Dedifferentiated amniotic fluid mesenchymal stem cell (primary cell): ENCODE data around the gene ASIP.
"Not testable (repeated sequence)": the region's sequence is repeated elsewhere in the genome, so short reads cannot be mapped to it uniquely, and the experiment has no call there.

Experiments
- DNase-seq: peaks from one replicate; pipeline ENCODE4 v3.0.0-alpha.2; 2016; ENCODE audit errors: extremely low spot score

Gene ASIP, protein sequence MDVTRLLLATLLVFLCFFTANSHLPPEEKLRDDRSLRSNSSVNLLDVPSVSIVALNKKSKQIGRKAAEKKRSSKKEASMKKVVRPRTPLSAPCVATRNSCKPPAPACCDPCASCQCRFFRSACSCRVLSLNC

DNA sequence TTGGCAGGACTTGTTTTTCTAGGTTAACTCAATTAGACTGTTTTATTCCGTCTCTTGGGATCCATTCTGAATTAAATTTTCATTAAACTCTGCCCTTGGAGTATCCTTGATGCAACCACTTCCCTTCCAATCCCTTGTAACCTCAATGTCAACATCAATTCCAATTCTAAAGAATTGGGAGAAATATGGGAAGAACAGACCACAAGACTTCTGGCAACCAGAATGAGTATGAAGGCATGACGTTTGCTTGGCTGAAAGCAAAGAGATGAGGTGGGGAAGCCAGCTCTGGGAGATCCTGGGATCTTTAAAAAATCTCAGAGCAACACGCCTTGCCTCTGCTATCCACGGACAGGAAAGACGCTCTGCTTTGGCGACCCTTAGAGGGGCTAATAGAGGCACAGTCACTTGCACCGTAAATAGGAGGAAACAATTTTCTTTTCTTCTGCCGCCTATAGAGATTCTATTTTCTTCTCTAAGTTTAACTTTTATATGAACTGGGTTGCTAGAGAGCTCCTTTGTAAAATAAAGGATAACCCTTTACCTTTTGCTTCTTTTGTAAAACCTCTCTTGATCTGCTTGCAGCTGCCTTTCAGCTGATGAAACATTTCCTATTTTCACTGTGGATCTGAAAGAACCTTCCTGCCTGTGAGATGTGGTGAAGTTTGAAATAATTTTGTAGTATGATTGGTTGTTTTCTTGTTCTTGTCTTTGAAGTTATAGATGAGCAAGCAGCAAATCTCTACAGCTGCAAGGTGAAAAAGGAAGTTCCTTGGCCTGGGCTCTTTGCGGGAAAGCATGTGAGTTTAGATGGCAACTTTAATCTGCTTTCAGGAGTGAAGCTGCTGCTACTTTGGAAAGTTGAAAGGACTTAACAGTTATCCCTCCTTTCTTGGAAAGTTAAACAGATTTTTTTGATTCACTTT, at the start of gene ASIP:
Gene ASIP (plus strand): TSS at position 731 of the 923 bp plus-strand sequence. CDS start 18,952 bp downstream, outside the sequence.
- no peak for DNase-seq

GRCh38 chr20:34193051-34193450, 48.2 kb upstream of the ASIP start:
- DNase-seq: no peak

DNA sequence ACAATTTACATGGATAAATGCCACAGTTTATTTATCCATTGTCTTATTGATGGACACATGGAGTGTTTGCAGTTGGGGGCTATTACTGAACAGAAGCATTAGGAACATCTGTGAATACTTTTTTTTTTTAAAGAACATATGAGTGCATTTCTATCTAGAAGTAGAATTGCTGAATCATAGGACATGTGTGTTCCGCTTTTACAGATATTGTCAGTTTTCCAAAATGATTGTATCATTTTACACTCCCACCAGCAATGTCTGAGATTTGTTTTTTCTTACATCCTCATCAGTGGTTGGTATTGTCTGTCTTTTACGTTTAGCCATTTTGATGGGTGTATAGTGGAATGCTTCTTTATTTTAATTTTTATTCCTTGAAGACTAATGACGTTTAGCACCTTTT, 42.0 kb upstream of the ASIP start:
- no peak for DNase-seq

DNA sequence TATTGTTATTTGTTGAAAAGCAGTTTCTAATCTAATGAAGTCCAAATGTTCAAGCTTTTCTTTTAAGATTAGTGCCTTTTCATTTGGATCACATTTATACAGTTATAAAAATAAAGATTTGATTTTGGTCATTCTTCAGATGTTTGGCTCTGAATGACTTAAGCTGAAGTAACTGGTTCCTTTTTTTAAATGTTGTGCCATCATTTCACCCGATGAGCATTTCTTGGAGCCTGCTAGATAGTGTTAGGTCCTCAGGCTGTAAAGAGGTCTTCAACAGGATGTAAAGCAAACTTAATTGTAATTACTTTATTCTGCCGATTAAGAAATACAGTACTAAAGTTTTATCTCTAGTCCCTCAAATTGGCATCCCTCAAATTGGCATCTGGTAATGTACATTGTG, 41.2 kb upstream of the ASIP start:
- no peak for DNase-seq

DNA sequence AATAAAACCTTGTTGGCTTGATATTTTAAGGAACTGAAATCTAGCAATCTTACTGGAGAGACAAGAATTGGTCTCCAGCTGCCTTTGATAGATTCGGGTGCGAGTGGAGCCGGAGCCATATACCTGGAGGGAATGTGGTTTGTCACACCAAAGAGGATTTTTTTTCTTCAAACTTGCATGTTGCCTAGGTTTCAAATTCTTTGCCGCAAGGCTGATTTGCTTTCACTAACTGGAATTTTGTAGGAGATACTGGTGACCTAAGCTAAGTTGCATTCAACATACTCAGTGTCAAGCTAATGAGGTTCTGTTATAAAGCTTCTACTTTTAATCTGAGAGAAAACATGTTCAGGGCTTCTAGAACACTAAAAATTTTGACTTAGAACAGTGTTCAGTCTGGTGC, 39.7 kb upstream of the ASIP start:
- no peak for DNase-seq

DNA sequence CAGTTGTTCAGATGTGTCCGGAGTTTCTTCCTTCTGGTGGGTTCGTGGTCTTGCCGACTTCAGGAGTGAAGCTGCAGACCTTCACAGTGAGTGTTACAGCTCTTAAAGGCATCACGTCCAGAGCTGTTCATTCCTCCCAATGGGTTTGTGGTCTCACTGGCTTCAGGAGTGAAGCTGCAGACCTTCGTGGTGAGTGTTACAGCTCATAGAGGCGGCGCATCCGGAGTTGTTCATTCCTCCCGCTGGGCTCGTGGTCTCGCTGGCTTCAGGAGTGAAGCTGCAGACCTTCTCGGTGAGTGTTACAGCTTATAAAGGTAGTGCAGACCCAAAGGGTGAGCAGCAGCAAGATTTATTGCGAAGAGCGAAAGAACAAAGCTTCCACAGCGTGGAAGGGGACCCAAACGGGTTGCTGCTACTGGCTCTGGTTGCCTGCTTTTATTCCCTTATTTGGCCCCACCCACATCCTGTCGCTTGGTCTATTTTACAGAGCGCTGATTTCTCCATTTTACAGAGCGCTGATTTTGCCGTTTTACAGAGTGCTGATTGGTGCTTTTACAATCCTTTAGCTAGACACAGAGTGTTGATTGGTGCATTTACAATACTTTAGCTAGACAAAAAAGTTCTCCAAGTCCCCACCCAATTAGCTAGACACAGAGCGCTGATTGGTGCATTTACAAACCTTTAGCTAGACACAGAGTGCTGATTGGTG, 35.9 kb upstream of the ASIP start:
- DNase-seq: not testable (repeated sequence)

DNA sequence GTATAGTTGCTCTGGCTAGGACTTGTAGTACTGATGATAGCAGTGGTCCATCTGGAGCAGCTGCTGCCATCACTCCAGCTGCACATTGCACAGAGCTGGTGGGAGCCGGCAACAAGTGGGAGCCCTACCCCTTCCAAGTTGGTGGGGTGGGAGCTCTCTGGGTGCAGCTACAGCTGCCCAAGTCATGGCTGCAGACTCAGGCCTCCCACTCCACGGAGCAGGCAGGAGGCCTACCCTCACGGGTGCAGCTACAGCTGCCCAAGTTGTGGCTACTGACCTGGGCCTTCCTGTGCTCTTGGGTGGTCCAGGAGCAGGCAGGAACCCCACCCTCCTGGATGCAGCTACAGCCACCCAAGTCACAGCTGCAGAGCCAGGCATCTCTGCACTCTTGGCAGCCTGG, 32.1 kb upstream of the ASIP start:
- no peak for DNase-seq

GRCh38 chr20:34210271-34210670, 31.0 kb upstream of the ASIP start:
- no peak for DNase-seq

DNA sequence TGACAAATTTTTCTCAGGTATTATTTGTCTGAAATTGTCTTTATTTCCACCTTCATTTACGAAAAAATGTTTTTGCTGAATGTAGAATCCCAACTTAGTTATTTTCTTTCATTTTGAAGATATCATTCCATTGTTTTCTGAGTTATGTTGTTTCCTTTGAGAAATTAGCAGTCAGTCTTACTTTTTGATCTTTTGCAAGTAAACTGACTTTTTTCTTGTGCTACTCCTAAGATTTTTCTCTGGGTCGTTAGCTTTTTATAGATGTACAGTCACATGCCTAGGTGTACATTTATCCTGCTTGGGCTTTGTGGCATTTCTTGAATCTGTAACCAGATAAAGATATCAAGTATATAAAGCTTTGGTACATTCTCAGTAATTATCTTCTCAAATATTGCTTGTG, 29.6 kb upstream of the ASIP start:
- no peak for DNase-seq

DNA sequence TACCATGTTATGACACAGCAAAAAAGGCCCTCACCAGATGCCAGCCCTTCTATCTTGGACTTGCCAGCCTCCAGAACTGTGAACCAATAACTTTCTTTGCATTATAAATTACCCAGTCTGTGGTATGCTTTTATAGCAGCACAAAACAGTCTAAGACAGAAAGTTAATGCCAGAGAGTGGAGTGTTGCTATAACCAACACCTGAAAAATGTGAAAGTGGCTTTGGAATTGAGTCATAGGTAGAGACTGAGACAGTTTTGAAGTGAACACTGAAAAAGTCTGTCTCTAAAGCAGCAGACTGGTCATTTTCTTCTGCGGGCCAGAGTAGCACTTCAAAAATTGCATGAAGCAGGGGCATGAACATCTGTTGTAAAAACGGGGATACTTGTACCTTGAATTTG, 28.0 kb upstream of the ASIP start:
- DNase-seq: no peak

DNA sequence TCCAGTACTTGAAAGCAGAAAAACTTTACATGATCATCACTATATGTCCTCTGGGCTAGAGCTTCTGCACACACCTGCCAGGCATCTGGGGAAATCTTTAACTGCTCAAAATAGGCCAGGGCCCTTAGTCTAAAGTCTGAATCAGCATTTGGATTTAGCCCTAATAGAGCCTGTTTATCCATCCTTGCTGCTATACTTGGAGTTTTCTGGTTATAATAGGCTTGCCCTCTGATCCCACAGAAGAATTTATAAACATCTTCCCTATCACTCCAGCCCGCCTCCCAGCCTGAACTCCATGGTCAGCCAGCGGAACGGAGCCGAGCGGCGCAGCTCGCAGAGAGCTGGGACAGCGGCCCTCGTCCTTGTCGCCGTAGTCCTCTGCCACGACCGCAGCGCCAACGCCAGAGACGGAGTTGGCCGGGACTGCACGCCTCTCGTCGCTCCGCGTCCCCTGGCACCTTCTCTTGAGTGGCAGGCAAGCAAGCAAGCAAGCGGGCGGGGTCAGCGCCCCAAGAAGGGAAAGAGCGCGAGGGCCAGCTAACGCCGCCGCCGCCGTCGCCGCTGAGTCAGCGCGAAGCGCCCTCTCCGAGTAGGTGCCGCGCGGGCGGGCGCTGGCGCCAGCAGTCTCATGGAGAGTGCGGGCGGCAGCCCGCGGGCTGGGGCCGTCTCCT, 25.4 kb upstream of the ASIP start:
- DNase-seq: peak; percentile 35

GRCh38 chr20:34216382-34216742, 24.9 kb upstream of the ASIP start:
- no peak for DNase-seq

DNA sequence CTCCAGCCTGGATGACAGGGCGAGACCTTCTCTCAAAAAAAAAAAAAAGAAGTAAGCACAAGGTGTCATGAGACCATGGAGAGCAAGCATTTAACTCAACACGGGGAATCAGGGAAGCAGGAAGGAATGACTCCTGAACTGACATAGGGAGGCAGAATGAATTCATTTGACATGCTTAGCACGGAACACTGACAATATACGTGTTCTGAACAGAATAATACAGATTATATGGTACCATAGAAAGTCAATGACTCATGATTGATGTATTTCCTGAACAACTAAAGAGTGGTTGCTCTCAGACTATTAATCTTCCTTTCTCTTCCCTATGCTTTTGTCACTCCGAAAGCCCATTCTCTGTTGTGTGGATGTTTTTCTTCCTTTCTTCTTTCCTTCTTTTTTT, 20.7 kb upstream of the ASIP start:
- no peak for DNase-seq

DNA sequence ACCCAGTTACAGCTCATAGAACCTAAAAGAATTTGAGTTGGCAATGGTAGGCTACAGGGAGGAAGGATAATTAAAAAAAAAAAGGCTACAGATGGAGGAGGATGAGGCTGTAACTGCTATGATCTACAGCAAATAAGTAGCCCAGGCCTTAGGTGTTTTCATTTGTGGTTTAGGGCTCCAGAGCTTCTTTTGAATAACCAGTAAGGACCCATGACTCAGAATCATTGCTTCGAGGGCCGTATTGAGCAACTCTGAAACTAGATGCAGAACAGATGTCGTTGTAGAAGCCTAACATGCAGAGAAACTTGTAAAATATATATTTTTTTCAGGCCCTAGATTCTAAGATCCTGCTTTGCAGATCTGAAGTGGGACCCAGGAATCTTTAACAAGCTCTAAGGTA, 19.0 kb upstream of the ASIP start:
- DNase-seq: peak; percentile 95

DNA sequence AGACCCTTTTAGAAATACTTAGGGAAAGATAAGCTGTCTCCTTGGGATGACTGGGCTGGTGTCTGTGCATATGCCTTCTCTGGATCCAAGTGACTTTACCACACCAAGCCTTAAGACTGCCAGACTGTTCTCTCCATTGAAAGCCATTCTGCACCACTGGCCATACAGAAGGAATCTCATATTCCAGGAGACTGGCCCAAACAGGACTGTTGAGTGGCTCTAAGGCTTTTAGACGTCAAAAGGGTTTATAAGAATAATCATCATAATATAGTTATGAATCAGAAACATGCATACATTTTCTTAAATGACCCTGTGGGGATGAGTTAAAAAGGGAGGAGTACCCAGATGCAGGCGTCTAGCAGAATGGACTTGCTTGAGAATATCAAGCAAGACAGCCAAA, 17.0 kb upstream of the ASIP start:
- DNase-seq: not testable (repeated sequence)

GRCh38 chr20:34231634-34232033, 9.6 kb upstream of the ASIP start:
- no peak for DNase-seq

GRCh38 chr20:34232494-34233087, 8.6 kb upstream of the ASIP start:
- no peak for DNase-seq

- no peak for DNase-seq
Observed at GRCh38 chr20:34233687-34234086, 7.5 kb upstream of the ASIP start.

DNA sequence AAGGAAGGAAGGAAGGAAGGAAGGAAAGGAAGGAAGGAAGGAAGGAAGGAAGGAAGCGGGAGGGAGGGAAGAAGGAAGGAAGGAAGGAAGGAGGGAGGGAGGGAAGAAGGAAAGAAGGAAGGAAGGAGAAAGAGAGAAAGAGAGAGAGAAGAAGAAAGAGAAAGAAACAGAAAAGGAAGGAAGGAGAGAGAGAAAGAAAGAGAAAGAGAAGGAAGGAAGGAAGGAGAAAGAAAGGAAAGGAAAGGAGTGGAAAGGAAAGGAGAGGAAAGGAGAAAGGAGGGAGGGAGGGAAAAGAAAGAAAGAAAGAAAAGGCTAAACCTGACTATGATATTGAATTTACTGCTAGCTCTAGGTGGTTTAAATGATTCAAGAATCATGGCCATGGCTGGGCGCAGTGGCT, 5.3 kb upstream of the ASIP start:
- DNase-seq: no peak

- DNase-seq: no peak
Observed at GRCh38 chr20:34237942-34238341, 3.3 kb upstream of the ASIP start.

- DNase-seq: no peak
Observed at GRCh38 chr20:34240121-34240520, 1.1 kb upstream of the ASIP start.

DNA sequence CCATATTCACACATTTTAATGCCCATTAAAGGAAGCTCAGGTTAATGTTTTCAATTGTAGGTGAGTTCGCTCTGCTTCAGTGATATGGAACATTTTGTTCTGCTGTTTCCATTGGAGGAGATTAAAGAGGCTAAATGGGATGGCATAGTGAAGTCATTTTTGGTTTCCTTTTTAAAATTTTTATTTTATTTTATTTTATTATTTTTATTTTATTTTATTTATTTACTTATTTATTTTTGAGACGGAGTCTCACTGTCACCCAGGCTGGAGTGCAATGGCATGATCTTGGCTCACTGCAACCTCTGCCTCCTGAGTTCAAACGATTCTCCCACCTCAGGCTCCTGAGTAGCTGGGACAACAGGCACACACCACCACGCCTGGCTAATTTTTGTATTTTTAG, 792 bp downstream of the ASIP start:
- DNase-seq: not testable (repeated sequence)
